SK-N-SH (cell line): ENCODE data around the gene DDR1.

Experiments used
- CTCF ChIP-seq: fragments of 200-600 bp; sonication (generic); IDR thresholded peaks from 2 replicates; pipeline ENCODE4 v1.6.1; 2017; ENCODE audit warnings: antibody characterized with exemption, mild to moderate bottlenecking, moderate library complexity
- JUND ChIP-seq: IDR thresholded peaks from 2 replicates; pipeline ENCODE4 v1.4.0; 2012
- TAF1 ChIP-seq: IDR thresholded peaks from 2 replicates; pipeline ENCODE4 v1.6.1; 2012; ENCODE audit warnings: low read depth, mild to moderate bottlenecking, low read length, moderate library complexity, borderline replicate concordance

- no peak for TF ChIP-seq JUND
- TF ChIP-seq CTCF, result no peak
- TF ChIP-seq TAF1, result no peak
These were observed 24.4 kb downstream of the DDR1 start for GRCh38 chr6:30908700-30909099.
